Femur (tissue), 1 donor: ENCODE measurements around the gene TRDMT1.

ENCODE experiments used
- DNase-seq: peaks from one replicate; pipeline ENCODE4 v3.0.0-alpha.2; 2017

The TRDMT1 gene

GRCh38 chr10:17169803-17170202 lies 31.7 kb downstream of the TRDMT1 start:
- no peak for DNase-seq

DNA sequence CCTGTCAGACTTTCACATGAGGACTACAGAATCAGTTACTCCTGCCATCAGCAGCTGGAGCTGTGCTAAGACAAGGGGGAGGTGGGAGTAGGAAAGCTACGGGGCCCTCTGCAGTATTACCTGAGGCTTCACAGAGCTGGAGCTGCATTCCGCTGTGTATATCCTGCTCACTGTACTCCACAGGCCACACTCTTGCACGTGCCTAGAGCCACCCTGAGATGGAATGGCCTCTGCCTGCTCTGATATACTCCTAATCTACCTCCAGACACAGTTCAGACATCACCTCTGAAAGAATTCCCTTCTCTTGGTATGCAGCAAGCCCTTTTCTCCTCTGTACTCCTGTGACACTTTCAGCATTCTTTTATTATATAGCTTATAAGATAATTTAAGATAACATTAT lies 34.8 kb downstream of the TRDMT1 start:
- no peak for DNase-seq

DNA sequence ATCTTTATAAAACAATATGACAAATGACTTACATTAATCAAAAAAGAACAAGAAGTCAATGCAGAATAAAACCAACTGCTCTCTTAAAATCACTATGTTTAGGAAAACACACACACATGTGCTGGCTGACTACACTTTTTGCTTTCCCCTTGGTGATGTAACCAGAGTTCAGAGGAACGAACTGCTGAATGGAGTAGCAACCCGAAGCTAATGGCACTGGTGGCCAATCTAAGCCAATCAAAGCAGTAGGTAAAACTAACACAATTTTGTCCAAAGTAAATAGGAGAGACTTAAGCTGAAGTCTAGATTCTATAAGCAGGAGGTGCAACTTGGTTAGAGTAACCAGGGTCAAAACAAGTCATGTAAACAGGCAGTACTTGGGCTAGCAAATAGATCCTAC lies 38.6 kb downstream of the TRDMT1 start:
- DNase-seq, result no peak

DNA sequence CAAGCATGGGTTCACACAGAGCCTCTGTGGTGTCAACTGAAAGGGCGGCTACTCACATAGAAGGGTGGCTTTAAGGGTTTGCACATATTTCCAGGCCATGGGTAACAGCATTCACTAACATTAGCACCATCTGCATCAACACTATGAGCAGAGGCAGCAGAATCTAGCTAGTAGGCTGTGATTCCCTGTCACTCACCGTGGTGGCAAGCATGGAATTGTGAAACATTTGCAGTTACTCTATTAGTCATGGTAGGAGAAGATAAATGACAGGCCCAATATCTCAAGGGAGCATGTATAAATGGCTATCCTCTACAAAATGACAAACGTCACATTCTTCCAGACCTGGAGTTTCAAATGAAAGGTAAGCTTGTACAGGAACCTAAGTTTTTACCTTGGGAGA lies 39.7 kb downstream of the TRDMT1 start:
- no peak for DNase-seq

DNA sequence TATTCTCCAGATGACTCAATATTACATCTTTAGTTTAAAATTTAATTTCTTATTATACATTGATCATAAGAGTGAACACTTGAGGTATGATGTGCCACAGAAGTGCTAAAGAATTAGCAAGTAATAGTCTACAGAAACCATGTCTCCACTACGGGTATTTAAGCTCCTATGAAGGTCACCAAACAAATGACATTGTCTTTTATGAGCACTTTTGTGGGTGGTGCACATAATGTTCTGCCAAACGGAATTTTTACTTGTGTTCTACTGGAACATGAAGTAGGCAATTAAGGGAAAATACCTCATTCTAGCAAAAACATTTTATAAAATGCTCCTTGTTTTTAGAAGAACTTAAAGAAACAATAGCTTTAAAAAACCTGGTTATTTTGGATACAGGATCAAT lies 44.4 kb downstream of the TRDMT1 start:
- no peak for DNase-seq

GRCh38 chr10:17155826-17156225 lies 45.6 kb downstream of the TRDMT1 start:
- no peak for DNase-seq

- no peak for DNase-seq
Observed at GRCh38 chr10:17154116-17154515, 47.4 kb downstream of the TRDMT1 start.

- no peak for DNase-seq
Observed at GRCh38 chr10:17153321-17153720, 48.2 kb downstream of the TRDMT1 start.

- no peak for DNase-seq
Observed at GRCh38 chr10:17151716-17152115, 49.8 kb downstream of the TRDMT1 start.

- DNase-seq, result no peak
Observed at GRCh38 chr10:17147884-17148489, 53.5 kb downstream of the TRDMT1 start.

- no peak for DNase-seq
Observed at GRCh38 chr10:17146892-17147291, 54.6 kb downstream of the TRDMT1 start.

DNA sequence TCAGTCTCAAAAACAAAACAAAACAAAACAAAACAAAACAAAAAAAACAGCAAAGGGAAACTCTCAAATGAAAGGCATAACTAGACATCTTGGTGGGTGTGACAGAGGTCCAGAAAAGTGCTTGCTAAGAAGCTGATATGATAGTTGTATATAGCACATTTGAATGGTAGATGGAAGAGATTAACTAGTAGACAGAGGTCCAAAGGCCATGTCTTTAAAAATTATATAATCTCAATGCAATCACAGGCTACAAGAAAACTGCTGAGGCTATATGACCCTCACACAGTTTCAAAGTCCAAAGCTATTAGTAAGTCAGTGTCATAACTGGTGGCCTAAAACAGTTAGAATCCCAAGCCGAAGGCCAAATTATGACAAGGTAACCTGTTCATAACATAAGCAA lies 56.2 kb downstream of the TRDMT1 start:
- DNase-seq, result no peak

DNA sequence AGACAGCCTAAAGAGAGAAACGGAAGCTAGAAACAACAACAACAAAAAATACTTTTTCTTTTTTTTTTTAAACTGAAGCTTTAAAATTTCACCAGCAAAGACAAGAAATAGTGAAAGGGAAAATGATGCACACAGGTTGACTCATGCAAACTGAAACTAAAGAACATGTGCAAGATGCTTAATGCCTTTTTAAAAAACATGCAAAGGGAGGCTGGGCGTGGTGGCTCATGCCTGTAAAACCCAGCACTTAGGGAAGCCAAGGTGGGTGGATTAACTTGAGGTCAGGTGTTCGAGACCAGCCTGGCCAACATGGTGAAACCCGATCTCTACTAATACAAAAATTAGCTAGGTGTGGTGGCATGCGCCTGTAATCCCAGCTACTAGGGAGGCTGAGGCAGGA lies 56.7 kb downstream of the TRDMT1 start:
- no peak for DNase-seq

DNA sequence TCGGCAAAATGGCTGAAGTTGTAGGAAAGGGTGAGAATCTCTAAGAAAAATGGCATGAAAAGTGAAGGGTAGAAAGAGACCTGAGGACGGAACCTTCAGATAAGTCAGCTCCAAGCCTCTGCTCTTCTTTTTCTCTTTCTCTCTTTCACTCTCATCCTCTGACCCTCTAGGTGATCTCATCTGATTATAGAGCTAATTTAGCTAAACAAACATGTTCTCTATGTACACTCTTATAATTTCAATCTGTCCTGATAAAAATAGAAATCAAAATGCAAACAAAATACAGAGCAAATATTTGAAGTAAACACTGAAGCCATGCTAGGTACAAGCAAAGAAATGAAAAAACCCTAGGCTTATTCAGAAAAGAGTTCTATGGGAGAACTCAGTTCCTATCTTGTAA lies 57.4 kb downstream of the TRDMT1 start:
- DNase-seq, result no peak

GRCh38 chr10:17143055-17143690 lies 58.3 kb downstream of the TRDMT1 start:
- no peak for DNase-seq

GRCh38 chr10:17141504-17142229 lies 59.8 kb downstream of the TRDMT1 start:
- DNase-seq, result no peak

DNA sequence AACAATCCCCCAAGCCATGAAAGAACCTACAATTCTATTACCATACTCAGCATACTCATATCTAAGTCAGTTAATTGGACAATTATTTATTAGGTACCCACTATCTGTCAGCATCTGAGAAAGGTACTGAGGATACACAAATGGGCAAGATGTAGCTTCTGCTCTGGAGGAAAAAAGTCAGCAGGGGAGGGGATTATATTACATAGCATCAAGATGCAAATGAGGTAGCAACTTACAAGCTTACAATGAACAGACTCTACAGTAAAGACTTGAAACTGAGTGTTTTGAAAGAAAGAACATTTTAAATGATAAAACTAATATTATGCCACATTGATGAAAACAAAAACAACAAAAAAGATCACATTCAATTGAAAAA lies 61.1 kb downstream of the TRDMT1 start:
- no peak for DNase-seq

DNA sequence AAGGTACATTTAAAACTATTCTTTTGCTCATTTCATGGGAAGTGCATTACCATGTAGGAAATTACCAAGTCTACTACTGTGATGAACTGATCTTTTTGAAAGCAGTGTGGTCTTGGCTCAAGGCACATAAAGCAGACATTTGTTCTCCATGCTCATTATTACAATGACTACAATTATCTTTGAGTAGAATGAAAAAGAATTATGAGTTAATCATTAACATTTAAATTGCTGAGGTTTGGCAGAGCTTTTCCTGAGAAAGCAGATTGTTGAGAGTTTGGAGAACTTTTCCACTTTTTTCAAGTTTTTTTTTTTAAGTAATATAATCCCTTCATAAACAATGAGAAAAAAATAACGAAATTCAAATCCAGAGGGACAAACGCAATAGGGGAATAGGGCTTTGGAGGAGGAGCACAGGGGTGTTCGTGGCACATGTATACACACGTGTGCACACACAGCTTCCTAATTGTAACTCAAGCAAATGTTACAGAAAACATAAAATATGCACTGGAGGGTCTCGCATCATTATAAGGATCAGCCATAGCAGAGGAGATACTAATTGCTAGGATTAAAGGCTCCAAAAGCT lies 62.9 kb downstream of the TRDMT1 start:
- DNase-seq, result no peak

- no peak for DNase-seq
Observed at GRCh38 chr10:17134737-17135260, 66.7 kb downstream of the TRDMT1 start.

DNA sequence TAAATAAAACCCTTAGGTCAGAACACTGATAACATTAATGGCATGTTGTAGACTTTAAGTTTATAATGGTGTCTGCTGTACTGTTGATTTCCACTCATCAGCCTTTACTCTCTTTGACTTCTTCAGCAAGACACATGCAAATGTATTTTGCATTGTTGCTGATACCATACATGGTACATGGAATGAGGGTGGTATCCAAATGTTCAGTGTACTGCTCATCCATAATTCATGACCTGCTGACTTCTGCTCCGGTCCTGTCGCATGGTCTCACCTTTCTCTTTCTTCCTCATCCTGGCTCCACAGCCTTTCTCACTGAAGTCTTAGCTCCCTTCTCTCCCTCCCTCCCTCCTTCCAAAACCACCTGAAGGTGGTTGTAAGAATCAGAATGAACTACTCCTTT lies 67.2 kb downstream of the TRDMT1 start:
- DNase-seq, result no peak

GRCh38 chr10:17129741-17130140 lies 71.7 kb downstream of the TRDMT1 start, which contains the start of gene CUBN:
TSS of gene CUBN (minus strand) at chr10:17129811. CDS start at chr10:17129765, 46 bp downstream.
- no peak for DNase-seq

GRCh38 chr10:17128261-17128660 lies 73.2 kb downstream of the TRDMT1 start:
- no peak for DNase-seq

- no peak for DNase-seq
Observed at GRCh38 chr10:17126327-17126726, 75.1 kb downstream of the TRDMT1 start.
